ENCODE measurements around the gene EMILIN2.

Gene EMILIN2

DNA sequence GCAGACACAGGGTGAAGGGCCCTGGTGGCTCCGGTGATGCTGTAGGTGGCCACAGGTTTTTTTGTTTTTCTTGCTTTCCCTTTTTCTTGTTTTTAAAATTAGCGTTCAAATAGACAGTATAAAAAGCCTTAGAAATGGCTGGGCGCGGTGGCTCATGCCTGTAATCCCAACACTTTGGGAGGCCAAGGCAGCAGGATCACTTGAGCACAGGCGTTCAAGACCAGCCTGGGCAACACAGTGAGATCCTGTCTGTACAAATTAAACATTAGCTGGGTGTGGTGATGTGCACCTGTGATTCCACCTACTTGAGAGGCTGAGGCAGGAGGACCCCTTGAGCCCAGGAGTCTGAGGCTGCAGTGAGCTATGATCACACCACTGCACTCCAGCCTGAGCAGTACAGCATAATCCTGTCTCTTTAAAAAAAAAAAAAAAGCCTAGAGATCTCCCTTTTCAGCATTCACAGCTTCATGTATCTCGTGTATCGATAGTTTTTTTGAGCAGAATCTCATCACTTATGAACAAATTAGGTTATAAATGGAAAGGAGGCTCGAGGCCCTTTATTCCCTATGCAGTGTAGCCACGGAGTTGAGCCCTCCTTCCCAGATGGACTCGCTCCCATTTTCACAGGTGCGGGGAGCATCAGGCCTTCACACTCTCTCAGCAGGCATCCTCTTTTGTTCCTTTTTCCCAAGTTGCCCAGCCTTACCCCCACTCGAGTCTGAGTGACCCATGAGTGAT, 50.8 kb downstream of the EMILIN2 start:
- DNase-seq (ENCODE audit: low read depth in 1 of 2, low spot score in 1 of 2), result no peak

DNA sequence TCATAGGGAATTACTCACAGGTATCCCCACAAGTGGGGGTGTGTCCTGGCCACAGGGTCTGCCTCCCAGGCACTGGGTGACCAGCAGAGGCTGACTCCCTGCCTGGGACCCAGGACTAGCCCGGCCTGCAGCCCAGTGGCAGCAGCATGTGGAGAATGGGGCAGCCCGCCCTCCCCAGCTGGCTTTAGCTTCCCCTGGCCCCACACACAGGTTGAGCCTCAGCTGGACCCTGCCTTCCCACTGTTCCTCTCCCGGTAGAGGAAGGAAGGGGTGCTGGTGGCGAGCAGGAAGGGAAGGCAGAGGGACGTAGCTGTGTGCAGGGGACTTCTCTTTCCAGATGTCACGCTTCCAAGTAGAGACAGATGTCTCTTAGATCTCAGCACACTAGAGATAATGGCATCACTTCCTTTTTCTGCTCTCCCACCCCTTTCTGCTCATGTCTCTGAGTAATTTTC, 51.4 kb downstream of the EMILIN2 start:
- no peak for DNase-seq (ENCODE audit: low read depth in 1 of 2, low spot score in 1 of 2)

DNA sequence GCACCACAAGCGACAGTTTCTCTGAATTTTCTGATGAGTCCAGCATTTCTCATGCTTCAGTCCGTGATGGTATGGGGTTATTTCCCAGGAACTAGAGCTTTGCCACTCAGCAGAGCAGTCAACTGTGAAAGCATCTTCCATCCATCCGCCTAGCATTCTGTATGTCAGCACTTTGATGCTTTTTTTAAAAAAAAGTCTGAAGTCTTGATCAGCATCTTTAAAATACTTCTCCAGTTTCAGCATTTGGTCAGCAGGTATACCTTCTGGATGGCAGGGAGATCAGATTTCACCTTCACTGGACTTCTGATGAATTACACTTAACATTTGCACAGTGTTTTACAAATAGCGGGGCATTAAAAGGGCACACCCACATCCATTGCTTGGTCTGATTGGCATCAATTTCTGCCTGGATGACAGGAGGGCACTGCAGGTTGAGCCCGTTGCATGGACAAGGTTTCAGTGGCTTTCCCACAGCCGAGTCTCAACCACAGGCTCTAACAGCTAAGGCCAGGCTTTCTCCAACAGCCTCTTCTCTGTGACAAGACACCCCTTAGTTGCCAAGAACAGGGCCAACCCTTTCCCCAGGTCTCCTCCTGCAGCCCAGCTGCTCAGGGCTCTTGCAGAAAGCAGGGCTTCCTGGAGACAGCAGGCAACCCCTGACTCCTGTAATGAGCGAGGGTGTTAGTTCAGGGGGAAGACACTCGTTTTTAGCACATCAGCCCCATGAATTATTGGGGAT, 54.0 kb downstream of the EMILIN2 start:
- DNase-seq (ENCODE audit: low read depth in 1 of 2, low spot score in 1 of 2), result no peak

DNA sequence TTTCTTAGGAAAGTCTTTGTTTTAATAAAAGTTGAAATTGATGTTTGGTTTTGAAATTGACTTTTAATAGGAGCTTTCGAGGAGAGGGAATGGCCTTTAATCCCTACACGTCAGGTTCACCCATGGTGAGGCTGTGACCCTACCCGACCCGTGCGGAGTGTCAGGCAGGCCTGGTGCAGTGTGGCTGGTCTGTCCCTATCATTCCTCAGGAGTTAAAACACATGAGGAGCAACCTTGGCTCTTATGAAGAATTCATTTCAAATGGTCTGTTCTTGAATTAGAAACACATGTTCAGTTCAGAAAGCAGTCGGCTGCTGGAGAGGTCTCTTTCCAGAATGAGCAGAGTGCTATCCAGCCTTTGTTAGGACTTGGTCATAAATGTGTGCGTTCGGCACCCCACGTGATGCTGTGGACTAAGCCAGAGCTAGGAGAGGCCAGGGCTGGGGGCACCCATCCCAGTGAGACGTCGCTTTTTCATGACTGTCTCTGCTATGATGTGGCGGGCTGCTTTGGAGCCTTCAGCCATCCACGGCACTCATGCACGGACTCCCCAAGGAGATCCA, 54.7 kb downstream of the EMILIN2 start:
- DNase-seq (ENCODE audit: low read depth in 1 of 2, low spot score in 1 of 2), result no peak

DNA sequence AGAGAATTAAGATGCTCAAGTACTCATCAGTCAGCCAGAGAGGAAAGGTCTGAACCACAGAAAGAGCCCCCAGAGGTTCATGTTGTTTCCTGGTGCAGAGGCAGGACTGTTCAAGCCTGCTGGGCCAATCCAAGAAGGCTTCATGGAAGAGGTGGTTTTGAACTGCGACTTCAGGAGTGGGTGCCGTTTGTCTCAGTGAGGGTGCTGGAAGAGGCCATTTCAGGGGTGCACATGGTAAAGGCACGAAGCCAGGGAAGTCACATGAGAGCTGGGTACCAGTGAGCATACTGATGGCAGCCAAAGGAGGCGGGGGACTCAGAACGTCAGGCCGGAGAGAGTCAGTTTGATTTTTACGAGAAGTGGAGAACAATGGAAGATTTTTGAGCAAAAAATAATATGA, 55.5 kb downstream of the EMILIN2 start:
- DNase-seq (ENCODE audit: low read depth in 1 of 2, low spot score in 1 of 2), result no peak

DNA sequence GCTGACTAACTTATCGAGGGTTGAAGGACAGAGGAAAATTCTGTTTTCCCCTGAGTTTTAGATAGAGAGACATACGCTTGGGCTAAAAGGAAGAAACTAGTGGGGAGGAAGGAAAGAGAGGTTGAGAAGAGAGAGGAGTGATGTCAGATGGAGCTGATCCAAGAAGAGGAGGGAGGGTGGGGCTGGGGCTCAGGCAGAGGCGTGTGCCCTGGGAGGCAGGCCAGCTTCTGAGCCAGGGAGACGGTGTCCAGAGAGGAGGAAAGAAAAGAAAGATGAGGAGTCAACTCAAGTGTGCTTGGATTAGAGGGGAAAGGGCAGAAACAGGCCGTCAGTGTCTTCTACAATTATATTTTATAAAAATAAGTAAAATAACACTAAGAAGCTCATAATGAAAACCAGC, 56.2 kb downstream of the EMILIN2 start:
- DNase-seq (ENCODE audit: low read depth in 1 of 2, low spot score in 1 of 2), result no peak

DNA sequence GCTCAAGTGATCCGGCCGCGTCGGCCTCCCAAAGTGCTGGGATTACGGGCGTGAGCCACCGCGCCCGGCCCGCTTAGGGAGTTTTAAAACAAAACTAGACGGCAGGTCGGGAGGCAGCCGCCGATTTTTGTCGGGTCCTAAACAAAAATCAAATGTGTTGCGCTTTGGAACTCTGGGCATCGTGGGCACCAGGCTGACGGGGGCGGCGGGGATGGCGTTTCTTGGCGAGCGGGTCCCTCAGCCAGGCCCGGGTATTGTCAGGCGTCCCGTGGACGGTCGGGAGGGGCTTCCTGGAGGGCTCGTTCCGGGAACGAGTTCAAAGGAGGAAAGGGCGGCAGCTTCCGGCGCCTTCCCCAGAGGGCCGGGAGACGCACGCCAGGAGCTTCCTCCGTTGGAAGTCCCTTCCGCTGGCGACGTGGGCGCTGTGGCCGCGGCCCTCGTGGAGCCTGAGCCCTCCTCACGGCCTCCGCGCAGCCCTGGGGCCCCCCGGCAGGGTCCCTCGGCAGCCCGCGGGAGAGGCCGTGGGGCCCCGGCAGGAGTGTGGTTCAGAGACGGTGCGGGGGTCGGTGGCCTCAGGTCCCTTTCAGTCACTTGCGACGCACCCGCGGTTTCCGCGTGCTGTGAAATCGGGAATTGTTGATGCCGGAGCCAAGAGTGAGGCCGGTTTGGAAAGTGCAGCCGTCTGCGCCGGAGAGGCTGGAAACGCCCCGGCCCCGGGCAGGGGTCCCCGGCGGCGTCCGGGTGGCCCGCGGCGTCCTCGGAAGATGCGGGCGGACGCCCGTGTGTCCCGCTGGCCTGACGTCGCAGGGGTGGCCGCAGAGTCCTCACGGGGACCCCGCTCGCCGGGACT, 59.3 kb downstream of the EMILIN2 start:
- DNase-seq (ENCODE audit: low read depth in 1 of 2, low spot score in 1 of 2), result peak in 1 of 2 donors; percentile 25

DNA sequence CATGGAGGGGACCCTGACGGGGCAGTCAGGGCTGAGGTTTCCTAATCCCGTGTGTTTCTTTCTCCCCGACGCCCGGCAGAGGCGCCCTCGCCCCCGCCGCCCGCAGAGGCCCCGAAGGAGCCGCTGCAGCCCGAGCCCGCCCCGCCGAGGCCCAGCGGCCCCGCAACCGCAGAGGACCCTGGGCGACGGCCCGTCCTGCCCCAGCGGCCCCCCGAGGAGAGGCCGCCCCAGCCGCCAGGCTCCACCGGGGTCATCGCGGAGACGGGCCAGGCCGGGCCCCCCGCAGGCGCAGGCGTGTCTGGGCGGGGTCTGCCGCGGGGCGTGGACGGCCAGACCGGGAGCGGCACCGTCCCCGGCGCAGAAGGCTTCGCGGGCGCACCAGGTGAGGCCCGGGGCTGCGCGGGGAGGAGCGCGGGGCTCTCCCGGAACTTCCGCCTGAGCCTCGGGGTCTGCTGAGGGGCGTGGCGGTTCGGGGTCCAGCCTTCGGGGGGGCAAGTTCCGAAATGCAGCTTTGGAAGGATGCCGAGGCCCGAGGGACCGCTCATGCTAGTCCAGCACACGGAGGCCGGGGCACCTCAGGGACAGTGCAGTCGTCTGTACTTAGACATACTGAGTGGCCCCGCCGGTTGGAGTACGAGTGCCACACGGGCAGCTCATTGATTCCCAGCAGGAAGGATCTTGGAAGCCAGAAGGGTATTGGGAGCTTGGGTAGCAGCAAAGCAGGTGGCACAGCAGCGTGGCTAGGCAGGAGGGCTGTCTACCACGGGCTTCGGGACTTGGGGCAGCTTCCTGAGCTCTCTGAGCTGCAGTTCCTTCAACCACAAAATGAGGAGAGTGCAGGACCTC, 60.1 kb downstream of the EMILIN2 start:
- DNase-seq (ENCODE audit: low read depth in 1 of 2, low spot score in 1 of 2), result peak; percentile 13 to 31

DNA sequence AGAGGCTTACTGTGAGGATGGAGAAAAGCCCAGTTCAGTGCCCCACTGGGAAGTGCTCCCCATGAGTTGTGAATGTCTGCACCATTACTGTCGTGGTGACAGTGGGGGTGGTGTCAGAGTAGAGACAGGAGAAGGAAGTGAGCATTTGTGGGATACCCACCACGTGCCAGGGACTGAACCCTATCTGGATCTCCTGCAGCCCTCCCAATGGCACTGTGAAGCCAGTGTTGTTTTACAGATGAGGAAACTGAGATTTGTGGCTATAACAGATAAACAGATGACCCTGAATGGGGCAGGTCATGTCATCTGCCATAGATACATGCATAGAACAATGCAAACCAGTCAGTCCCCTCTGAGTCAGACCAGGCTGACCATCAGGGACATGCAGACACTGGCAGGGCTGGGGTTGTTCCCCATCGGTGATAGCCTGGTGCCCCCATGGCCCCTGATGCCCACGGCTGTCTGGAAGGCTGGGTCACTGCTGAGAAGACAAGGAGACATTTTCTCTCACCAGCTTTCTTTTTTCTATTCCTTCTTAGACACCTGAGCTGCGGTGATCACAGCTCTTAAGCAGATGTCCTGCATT, 60.8 kb downstream of the EMILIN2 start:
- no peak for DNase-seq (ENCODE audit: low read depth in 1 of 2, low spot score in 1 of 2)

DNA sequence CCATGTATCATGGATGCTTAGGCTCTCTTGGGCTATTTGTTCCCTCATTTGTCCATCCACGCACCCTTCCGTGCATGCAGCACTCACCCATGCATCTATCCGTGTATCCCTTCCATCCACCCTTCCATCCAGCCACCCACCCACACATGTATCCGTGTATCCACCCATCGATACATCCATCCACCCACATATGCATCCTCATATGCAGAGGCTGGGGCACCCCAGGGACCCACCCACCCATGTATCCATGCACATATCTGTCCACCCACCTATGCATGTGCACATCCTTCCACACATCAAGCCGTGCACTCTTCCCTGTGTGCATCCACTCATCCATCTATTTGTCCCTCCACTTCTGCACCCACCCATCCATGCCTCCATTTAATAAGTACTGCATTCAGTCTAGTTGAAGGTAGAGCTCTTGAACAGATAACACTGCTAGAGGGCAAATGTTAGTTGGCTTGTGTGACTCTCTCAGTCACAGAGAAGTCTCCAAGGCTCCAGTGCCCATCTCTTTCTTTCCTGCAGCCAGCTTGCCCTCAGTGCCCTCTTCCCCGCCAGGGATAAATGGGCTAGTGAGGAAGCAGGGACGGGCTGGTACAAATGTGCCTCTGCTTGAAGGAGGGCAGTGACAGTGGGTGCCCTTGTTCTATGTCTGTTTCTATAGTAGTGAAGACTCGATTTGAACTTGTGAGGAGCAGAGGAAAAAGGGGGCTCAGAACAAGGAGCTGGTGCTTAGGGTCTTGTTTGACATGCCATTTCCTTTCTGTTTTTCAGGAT, 61.5 kb downstream of the EMILIN2 start:
- DNase-seq (ENCODE audit: low read depth in 1 of 2, low spot score in 1 of 2), result no peak

DNA sequence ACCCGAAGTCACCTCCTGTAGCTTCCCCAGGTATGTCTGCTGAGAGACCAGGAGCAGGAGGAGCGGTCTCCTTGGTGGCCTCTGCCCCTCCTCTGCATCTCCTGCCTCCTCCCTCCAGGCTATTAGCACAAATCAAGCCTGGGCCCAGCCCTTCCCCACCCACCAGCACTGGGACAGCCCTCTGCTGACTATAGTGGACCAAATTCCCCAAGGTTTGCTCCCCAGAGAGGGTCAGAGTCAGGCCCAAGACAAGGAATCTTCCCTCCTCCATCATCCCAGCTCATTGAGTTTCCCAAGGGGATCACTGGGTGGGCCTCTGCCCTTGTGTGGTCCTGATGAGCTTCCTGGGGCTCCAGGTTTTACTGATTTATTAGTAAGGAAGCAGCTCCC, 62.1 kb downstream of the EMILIN2 start:
- DNase-seq (ENCODE audit: low read depth in 1 of 2, low spot score in 1 of 2), result no peak

DNA sequence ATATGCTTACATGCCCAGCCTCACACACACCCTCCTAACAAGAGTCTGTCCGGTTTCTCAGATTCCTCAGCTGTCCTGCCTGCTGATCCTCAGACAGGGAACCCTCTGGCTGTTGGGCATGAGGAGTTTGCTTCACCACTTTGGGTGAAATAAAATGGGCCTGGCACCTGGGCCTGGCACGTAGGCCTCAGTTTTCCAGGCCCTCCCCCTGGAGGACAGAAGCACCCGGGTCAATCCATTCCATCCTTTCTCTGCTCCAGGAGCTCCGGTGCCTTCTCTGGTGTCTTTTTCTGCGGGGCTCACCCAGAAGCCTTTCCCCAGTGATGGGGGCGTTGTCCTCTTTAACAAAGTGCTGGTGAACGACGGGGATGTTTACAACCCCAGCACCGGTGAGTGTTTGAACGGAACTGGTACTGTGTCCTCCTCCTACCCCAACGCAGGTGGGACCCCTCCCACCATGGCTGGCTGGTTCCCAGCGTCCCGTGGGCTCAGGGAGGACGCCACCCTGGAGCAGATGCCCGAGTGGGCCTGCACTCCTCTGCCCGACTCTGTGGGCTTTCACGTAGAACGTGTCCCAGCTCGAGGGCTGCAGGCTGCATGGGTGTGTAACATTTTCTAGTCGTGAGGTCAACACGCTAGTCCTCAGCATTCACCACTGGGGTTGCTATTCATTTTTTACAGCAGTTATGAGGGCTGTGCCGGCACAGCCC, 62.8 kb downstream of the EMILIN2 start:
- no peak for DNase-seq (ENCODE audit: low read depth in 1 of 2, low spot score in 1 of 2)

DNA sequence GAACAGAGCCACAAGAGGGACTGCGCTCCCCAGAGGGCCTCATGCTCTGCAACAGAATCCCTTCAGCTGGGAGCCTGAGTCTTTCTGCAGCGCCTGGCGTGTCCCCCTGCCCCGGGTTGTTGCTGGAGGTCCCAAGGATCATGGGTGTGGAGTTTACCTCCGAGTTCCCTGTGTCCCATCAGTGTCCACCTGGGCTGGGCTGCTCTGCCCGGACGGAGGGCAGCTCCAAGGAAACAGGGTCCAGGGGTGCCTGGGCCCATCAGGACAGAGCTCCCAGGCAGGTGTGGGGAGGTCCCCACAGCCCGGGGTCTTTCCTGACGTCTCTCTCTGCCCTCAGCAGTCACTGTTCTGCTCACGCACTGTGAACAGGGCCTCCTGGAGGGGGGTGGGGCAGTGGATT, 63.5 kb downstream of the EMILIN2 start:
- DNase-seq (ENCODE audit: low read depth in 1 of 2, low spot score in 1 of 2), result no peak

DNA sequence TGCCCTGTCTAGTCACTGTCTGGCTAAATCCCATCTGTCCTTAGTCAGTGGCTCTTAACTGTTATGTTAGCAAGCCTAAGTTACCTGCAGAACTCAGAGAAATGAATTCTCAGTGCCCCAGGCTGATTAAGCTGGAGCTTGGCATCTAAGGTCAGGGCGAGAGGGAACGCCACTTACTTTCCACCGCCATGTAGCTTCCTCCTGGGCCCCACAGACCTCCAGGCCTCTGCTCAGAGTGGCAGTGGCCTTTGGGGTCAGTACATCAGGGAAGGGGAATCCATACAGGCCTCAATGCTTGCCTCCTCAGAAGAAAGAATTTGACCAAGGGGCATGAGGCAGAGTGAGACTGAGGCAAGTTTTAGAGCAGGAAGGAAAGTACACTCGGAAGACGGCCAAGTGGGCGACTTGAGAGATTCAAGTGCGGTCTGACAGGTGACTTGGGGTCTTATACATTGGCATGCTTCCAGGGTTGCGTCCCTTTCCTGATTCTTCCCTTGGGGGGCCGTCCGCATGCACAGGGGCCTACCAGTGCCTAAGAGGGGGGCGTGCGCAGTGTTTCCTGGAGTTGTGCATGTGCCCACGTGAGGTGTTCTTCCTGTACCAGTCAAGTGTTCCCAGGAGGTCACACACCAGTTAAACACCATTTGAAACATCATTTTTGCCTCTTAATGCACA, 64.1 kb downstream of the EMILIN2 start:
- DNase-seq (ENCODE audit: low read depth in 1 of 2, low spot score in 1 of 2), result no peak

DNA sequence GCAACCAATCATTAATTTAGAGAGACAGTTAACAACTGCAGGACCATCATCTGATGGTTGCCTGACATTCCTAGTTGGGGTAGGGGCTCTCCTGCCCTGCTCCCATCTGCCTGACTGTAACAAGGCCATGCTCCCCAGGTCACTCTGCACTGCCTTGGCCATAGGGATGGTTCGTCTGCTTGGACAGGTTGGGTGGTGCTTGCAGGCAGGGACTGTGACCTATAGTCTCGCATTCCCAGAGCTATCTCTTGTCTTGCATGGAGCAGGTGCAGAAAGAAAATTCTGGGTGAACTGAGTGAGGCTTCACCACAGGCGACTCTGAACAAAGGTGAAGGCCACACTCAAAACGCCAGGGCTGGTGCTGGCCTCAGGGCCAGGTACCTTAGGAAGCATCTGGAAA, 64.7 kb downstream of the EMILIN2 start:
- DNase-seq (ENCODE audit: low read depth in 1 of 2, low spot score in 1 of 2), result no peak

DNA sequence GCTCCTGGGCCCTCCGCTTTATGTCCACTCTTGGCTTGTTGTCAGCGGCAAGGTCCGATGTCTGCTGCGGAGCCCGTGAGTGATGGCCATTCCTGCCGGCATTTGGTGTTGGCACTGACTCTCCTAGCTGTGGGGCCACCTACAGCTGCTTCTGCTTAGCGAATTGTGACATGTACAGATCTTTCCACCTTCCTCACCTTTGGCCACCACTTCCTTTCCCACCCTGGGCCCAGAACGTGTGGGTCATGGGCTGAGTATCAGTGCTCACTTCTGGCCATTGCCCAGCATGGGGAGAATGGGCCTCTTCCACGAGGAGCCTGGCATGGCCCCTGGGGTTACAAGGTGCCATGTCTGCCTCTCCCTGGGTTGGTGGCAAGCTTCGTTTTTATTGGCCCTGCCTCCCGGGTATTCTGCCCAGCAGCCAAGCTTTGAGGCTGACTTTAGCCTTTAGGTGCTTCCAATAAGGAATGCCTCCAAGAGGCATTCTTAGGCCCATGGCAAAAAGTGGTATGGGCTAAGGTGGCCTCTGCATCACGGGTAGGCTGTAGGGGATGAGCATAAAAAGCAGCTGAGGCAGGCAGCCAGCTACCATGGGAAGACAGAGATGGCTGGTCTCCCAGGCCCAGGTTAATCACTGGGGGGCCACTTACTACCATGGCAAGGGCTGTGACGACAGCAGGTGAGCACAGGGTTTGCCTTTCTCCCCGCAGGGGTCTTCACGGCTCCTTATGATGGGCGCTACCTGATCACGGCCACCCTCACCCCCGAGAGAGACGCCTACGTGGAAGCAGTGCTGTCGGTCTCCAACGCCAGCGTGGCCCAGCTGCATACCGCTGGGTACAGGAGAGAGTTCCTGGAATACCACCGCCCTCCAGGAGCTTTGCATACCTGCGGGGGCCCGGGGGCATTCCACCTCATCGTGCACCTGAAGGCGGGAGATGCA, 65.8 kb downstream of the EMILIN2 start:
- no peak for DNase-seq (ENCODE audit: low read depth in 1 of 2, low spot score in 1 of 2)

DNA sequence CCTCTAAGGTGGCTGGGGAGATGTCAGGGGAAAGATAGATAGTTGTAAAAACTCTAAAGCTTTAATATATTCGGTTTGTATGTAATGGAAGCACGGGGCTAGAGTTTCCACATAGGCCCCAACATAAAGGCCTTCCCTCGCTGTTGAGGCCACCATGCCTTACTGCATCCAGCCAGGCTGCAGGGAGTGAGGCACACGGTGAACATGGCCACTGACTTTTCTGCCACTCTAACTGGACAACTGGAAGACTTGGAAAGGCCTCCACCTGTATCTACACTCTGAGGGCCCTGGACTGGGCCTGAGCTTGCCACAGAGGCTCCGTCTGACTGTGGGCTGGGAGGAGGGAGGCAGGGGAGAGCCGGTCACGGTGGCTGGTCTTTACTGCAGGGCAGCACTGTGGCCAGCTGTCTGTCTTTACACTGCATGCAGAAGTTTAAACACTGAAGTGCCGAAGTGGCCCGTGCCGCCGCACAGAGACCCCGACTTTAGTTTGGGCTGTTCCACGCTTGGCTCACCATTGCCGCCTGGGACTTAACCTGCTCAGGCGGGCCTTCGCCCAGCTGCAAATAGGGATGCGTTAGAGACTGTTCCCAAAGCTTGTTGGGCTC, 66.7 kb downstream of the EMILIN2 start:
- DNase-seq (ENCODE audit: low read depth in 1 of 2, low spot score in 1 of 2), result no peak

Measured in stimulated activated CD4-positive, alpha-beta T cell treated with anti-CD3 and anti-CD28 coated beads, Interleukin-15, amount 100 ng/mL, for 1 hour (primary cell).